NCI-H2029 (cell line): ENCODE results near the gene SLC16A6.
"Not testable (repeated sequence)": the region's sequence is repeated elsewhere in the genome, so short reads cannot be mapped to it uniquely, and the experiment has no call there.

Experiments
- DNase-seq: peaks from one replicate; lab custom pipeline; 2025; lab: John Stamatoyannopoulos, UW

Gene SLC16A6

GRCh38 chr17:68247445-68248198, 43.3 kb downstream of the SLC16A6 start, which contains the start of gene AMZ2:
AMZ2 (plus strand) TSS chr17:68248043; CDS start chr17:68250188, 2,145 bp downstream.
- peak; percentile 76 for DNase-seq

DNA sequence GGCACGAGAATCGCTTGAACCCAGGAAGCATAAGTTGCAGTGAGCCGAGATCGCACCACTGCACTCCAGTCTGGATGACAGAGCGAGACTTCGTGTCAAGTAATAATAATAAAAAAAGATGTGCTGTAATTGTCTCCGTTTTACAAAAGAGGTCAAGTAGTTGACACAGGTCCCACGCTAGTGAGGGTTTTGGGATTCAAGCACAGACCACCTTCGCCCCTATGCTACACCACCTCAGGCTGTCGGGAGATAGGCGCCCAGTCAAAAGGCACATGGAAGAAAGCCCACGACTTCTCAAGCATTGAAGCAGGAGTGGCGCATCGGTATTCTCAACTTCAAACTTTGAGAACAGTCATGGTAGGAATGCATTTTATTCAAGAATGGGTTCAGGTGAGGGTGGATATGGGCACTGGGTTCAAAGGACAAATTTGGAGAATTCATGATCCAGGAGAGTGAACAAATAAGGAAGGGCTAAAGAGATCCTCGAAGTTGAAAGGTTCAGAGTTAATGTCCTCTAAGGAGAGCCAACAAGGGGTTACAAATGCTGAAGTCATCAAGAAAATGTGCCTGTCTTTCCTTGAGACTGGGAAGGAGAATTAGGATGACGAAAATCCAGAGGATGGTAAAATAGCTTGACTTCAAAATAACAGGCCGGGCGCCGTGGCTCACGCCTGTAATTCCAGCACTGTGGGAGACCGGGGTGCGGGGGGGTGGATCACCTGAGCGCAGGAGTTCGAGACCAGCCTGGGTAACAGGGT, 44.5 kb downstream of the SLC16A6 start:
- DNase-seq, result no peak

- no peak for DNase-seq
Observed at GRCh38 chr17:68239632-68240366, 51.1 kb downstream of the SLC16A6 start.

GRCh38 chr17:68238871-68239253, 52.1 kb downstream of the SLC16A6 start:
- no peak for DNase-seq

GRCh38 chr17:68238164-68238870, 52.6 kb downstream of the SLC16A6 start:
- no peak for DNase-seq

- DNase-seq, result not testable (repeated sequence)
Observed at GRCh38 chr17:68237369-68238163, 53.4 kb downstream of the SLC16A6 start.

DNA sequence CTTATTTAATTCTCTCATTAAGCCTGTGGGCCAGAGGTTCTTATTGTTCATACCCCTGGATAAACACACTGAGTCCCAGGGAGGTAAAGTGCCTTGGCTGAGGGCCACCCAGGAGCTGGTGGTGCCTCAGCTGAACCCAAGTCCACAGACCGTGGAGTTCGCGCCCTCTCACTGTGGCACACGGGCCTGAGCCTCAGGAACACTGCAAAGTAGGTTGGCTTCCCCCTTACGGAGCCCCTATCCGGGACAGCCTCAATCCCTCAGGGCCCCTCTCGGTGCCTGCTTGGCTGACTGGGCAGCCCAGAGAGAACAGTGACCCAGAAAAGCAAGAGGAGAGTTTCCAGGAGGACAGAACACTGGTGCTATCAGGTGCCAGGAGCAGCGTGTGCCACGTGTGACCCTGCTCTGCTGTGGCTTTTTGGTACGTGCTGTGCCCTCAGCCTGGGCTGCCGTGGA, 55.6 kb downstream of the SLC16A6 start:
- DNase-seq, result not testable (repeated sequence)

- peak; percentile 6 for DNase-seq
Observed at GRCh38 chr17:68234726-68235335, 56.1 kb downstream of the SLC16A6 start.

DNA sequence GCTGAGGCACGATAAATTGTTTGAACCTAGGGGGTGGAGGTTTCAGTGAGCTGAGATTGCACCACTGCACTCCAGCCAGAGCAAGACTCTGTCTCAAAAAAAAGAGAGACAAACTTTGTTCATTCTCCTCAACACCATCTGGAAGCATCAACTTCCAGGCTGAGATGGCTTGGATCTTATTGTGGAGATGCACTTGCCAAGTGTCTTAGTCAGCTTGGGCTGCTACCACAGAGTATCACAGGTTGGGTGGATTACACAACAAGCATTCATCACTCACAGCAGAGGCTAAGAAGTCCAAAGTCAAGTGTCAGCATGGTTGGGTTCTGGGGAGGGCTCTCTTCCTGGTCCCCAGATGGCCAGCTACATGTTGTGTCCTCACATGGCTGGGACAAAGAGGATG, 58.2 kb downstream of the SLC16A6 start:
- DNase-seq, result not testable (repeated sequence)

GRCh38 chr17:68231541-68231940, 59.4 kb downstream of the SLC16A6 start:
- DNase-seq, result no peak

- DNase-seq, result not testable (repeated sequence)
Observed at GRCh38 chr17:68231131-68231530, 59.8 kb downstream of the SLC16A6 start.

GRCh38 chr17:68229619-68230018, 61.3 kb downstream of the SLC16A6 start:
- DNase-seq, result no peak

DNA sequence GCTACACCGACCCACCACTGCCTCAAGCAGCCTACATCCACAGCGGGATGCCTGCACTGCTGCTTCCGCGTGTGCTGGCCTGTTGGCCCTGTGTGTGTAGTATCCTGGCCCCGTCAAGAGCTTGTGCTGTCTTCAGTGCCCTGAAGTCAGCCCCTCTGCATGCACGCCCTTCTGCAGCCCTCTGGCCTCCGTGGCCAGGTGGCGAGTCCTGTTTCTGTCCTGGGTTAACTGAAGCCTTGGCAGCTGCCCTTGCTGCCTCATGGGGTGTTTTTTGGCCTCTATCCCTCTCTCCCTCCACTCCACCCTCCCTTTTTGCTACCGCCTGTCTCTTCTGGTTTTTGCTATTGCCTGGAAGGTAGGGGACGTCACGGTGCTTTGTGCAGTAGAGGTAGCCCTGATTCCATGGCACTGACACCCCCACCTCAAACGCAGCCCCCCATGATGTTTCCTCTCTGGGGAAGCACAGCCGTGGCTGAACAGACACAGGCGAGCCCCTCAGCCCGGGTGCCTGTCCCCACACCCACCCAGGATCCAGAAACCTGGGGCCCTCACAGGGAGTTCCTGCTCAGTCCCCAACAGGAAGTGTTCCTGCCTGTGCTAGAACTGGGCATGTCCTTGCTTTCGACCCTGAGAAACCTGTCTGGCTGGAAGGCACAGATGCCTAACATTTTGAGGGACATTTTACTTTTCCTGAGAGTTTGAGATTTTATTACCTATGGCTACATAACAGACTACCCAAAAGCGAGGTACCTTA, 61.9 kb downstream of the SLC16A6 start:
- no peak for DNase-seq

DNA sequence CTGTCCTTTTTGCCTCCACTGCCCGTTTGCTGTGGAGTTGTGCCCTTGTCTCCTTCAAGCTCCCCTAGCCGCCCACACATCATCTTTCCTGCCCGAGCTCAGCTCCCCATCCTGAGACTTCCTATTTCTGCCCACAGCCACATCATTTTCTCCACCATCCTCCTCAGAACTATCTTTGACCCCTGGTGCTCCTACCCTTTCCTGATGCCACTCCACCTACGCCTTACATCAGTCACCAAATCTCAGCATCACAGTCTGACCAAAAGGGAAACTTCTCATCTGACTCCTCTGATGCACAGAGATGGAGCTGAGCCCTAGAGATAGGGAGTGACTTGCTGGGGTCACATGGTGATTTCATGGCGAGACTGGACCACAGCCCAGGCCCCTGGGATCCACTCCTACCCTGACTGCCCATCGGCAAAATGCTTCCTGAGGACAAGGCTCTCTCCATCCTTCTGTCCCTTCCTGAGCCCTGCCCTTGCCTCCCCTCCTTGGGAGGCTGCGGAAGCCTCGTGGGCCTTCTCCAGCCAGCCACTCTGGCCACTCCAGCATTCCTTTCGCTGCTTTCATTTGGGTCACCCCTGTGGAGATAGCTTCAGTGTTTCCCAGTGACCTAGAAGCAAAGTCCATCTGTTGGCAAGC, 62.8 kb downstream of the SLC16A6 start:
- DNase-seq, result not testable (repeated sequence)

- not testable (repeated sequence) for DNase-seq
Observed at GRCh38 chr17:68225055-68225454, 65.9 kb downstream of the SLC16A6 start.

DNA sequence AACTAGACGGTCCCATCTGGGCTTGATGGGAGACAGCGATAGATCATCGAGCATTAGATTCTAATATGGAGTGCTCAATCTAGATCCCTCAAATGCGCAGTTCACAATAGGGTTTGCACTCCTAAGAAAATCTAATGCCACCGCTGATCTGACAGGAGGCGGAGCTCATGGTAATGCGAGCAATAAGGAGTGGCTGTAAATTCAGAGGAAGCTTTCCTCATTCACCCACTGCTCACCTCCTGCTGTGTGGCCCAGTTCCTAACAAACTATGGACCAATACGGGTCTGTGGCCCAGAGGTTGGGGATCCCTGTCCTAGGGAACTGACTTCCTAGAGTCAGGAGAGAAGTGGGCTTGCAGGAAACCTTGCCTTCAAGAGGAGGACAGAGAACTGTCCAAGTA, 68.3 kb downstream of the SLC16A6 start:
- no peak for DNase-seq

GRCh38 chr17:68221786-68222185, 69.1 kb downstream of the SLC16A6 start:
- DNase-seq, result no peak

GRCh38 chr17:68220786-68221185, 70.1 kb downstream of the SLC16A6 start:
- DNase-seq, result not testable (repeated sequence)

DNA sequence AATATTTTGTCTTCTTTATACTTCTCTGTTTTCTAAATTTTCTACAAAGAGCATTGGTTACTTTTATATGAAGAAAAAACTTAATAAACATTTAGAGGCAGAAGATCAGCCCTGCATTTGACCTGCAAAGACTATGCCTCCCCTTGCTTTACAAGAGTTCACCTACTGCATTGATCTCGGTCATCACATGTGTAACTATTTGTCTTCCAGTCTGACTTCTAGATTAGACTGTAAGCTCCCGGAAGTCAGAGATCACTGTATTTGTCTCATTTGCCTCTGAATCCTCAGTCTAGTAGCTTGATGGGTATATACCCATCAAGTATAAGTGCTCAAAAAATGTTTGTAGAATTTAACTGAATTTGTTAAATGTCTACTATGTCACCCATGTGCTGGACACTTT, 70.7 kb downstream of the SLC16A6 start:
- DNase-seq, result not testable (repeated sequence)
